Stimulated activated effector memory CD8-positive, alpha-beta T cell treated with anti-CD3 and anti-CD28 coated beads, Interleukin-12 subunit alpha, Interleukin-12 subunit beta, amount 100 ng/mL, for 72 hours (primary cell): ENCODE results near the gene PPP1R1A.

ENCODE experiments used
- ATAC-seq: fragments of 150-1000 bp; cut with Tn5 transposase; 2 replicates; pipeline ENCODE4 v1.10.0; 2021
- DNase-seq, 2 donors: peaks; one replicate each; pipeline ENCODE4 v3.0.0; 2021 to 2022; ENCODE audit warnings: low spot score in 2 of 2
- H3K27ac Mint-ChIP-seq: one replicate; pipeline ENCODE4 v1.8.0; 2022; ENCODE audit warnings: mild to moderate bottlenecking, mixed read lengths
- H3K36me3 Mint-ChIP-seq: one replicate; pipeline ENCODE4 v1.8.0; 2022; ENCODE audit warnings: mild to moderate bottlenecking, mixed read lengths
- H3K4me1 Mint-ChIP-seq: one replicate; pipeline ENCODE4 v1.8.0; 2022; ENCODE audit warnings: mixed read lengths
- H3K4me3 Mint-ChIP-seq: one replicate; pipeline ENCODE4 v1.8.0; 2022; ENCODE audit warnings: mild to moderate bottlenecking, mixed read lengths
- H3K9me3 Mint-ChIP-seq: one replicate; pipeline ENCODE4 v1.8.0; 2022; ENCODE audit warnings: mixed read lengths

Gene PPP1R1A

GRCh38 chr12:54566792-54567191, 21.7 kb downstream of the PPP1R1A start:
- ATAC-seq (no peak), DNase-seq (no peak)
- Mint-ChIP-seq H3K4me1 (peaks cover 3% of the 10 kb centered on the region), H3K36me3 (peaks cover 11% of the 10 kb centered on the region), H3K27ac (no peak overlapping the region), H3K4me3 (no peak overlapping the region), H3K9me3 (no peaks in the 10 kb centered on the region)

GRCh38 chr12:54565986-54566544, 22.4 kb downstream of the PPP1R1A start:
- ATAC-seq = no peak
- H3K9me3 Mint-ChIP-seq = no peaks in the 10 kb centered on the region

GRCh38 chr12:54565310-54565985, 23.0 kb downstream of the PPP1R1A start:
- no peak for DNase-seq
- peaks cover 16% of the 10 kb centered on the region for H3K4me1 Mint-ChIP-seq

More at GRCh38 chr12:54565986-54566544, 22.4 kb downstream of the PPP1R1A start:
- Mint-ChIP-seq H3K4me3 (no peak overlapping the region), H3K27ac (no peak overlapping the region), H3K36me3 (peaks cover 11% of the 10 kb centered on the region), H3K4me1 (peaks cover 10% of the 10 kb centered on the region)
- no peak for DNase-seq

GRCh38 chr12:54564768-54565167, 23.7 kb downstream of the PPP1R1A start:
- H3K27ac Mint-ChIP-seq = no peak overlapping the region
- ATAC-seq (no peak), DNase-seq (no peak)
- peaks cover 22% of the 10 kb centered on the region for H3K4me1 Mint-ChIP-seq
- H3K9me3 Mint-ChIP-seq = no peaks in the 10 kb centered on the region
- peaks cover 4% of the 10 kb centered on the region for H3K36me3 Mint-ChIP-seq
- H3K4me3 Mint-ChIP-seq = no peak overlapping the region

More at GRCh38 chr12:54565310-54565985, 23.0 kb downstream of the PPP1R1A start:
- Mint-ChIP-seq H3K27ac (no peak overlapping the region), H3K4me3 (no peak overlapping the region), H3K9me3 (no peaks in the 10 kb centered on the region), H3K36me3 (peaks cover 8% of the 10 kb centered on the region)
- ATAC-seq = no peak

- DNase-seq (no peak), ATAC-seq (no peak)
- H3K4me1 Mint-ChIP-seq = peaks cover 22% of the 10 kb centered on the region
- H3K36me3 Mint-ChIP-seq = peaks cover 4% of the 10 kb centered on the region
- no peak overlapping the region for H3K4me3 Mint-ChIP-seq
- H3K9me3 Mint-ChIP-seq = no peaks in the 10 kb centered on the region
- no peak overlapping the region for H3K27ac Mint-ChIP-seq
Measured at GRCh38 chr12:54563787-54564186, 24.7 kb downstream of the PPP1R1A start.

- no peak overlapping the region for H3K4me3 Mint-ChIP-seq
- H3K36me3 Mint-ChIP-seq = peaks cover 4% of the 10 kb centered on the region
- peak overlapping the region; percentile 17 for H3K27ac Mint-ChIP-seq
- H3K4me1 Mint-ChIP-seq = peaks cover 22% of the 10 kb centered on the region
- no peak for ATAC-seq
- H3K9me3 Mint-ChIP-seq = no peaks in the 10 kb centered on the region
- no peak for DNase-seq
Measured at GRCh38 chr12:54562750-54563356, 25.6 kb downstream of the PPP1R1A start.

GRCh38 chr12:54561164-54561563, 27.3 kb downstream of the PPP1R1A start:
- H3K9me3 Mint-ChIP-seq = no peaks in the 10 kb centered on the region
- H3K36me3 Mint-ChIP-seq = no peaks in the 10 kb centered on the region
- H3K4me3 Mint-ChIP-seq = peak overlapping the region; percentile 71
- peaks cover 22% of the 10 kb centered on the region for H3K4me1 Mint-ChIP-seq
- ATAC-seq (peak; percentile 9), DNase-seq (peak in 1 of 2 donors; percentile 3)
- peak overlapping the region; percentile 84 for H3K27ac Mint-ChIP-seq

GRCh38 chr12:54560374-54560858, 28.0 kb downstream of the PPP1R1A start:
- Mint-ChIP-seq H3K27ac (peak overlapping the region; percentile 84), H3K36me3 (no peaks in the 10 kb centered on the region), H3K4me1 (peaks cover 22% of the 10 kb centered on the region), H3K4me3 (peak overlapping the region; percentile 71), H3K9me3 (no peaks in the 10 kb centered on the region)
- DNase-seq (peak; percentile 46 to 77), ATAC-seq (peak; percentile 98)

- ATAC-seq = no peak
- no peak overlapping the region for H3K4me3 Mint-ChIP-seq
Measured at GRCh38 chr12:54558759-54559158, 29.7 kb downstream of the PPP1R1A start.

GRCh38 chr12:54558311-54558710, 30.1 kb downstream of the PPP1R1A start:
- no peaks in the 10 kb centered on the region for H3K36me3 Mint-ChIP-seq
- ATAC-seq = no peak
- DNase-seq = no peak
- H3K9me3 Mint-ChIP-seq = no peaks in the 10 kb centered on the region
- H3K4me3 Mint-ChIP-seq = no peak overlapping the region
- no peak overlapping the region for H3K27ac Mint-ChIP-seq
- peaks cover 22% of the 10 kb centered on the region for H3K4me1 Mint-ChIP-seq

More at GRCh38 chr12:54558759-54559158, 29.7 kb downstream of the PPP1R1A start:
- Mint-ChIP-seq H3K36me3 (no peaks in the 10 kb centered on the region), H3K9me3 (no peaks in the 10 kb centered on the region), H3K4me1 (peaks cover 22% of the 10 kb centered on the region), H3K27ac (no peak overlapping the region)
- DNase-seq = no peak

GRCh38 chr12:54555670-54556257, 32.7 kb downstream of the PPP1R1A start:
- Mint-ChIP-seq H3K36me3 (peaks cover 4% of the 10 kb centered on the region), H3K9me3 (no peaks in the 10 kb centered on the region), H3K27ac (no peak overlapping the region), H3K4me3 (no peak overlapping the region), H3K4me1 (peaks cover 18% of the 10 kb centered on the region)
- ATAC-seq = no peak
- no peak for DNase-seq

GRCh38 chr12:54549774-54550451, 38.5 kb downstream of the PPP1R1A start:
- Mint-ChIP-seq H3K9me3 (no peaks in the 10 kb centered on the region), H3K27ac (peak overlapping the region; percentile 89)
- DNase-seq = peak in 1 of 2 donors; percentile 54

GRCh38 chr12:54546511-54546910, 41.9 kb downstream of the PPP1R1A start:
- no peak for DNase-seq
- Mint-ChIP-seq H3K36me3 (peaks cover 39% of the 10 kb centered on the region), H3K4me1 (peaks cover 36% of the 10 kb centered on the region), H3K9me3 (no peaks in the 10 kb centered on the region), H3K4me3 (no peak overlapping the region), H3K27ac (peak overlapping the region; percentile 71)
- ATAC-seq = no peak

More at GRCh38 chr12:54549774-54550451, 38.5 kb downstream of the PPP1R1A start:
- peaks cover 38% of the 10 kb centered on the region for H3K4me1 Mint-ChIP-seq
- peak overlapping the region; percentile 81 for H3K4me3 Mint-ChIP-seq
- H3K36me3 Mint-ChIP-seq = peaks cover 39% of the 10 kb centered on the region
- peak; percentile 84 for ATAC-seq

GRCh38 chr12:54544743-54545142, 43.7 kb downstream of the PPP1R1A start:
- DNase-seq (no peak), ATAC-seq (no peak)
- Mint-ChIP-seq H3K9me3 (no peaks in the 10 kb centered on the region), H3K36me3 (peaks cover 27% of the 10 kb centered on the region), H3K4me1 (peaks cover 18% of the 10 kb centered on the region), H3K4me3 (no peak overlapping the region), H3K27ac (peak overlapping the region; percentile 52)

- no peak for ATAC-seq
- no peak overlapping the region for H3K4me3 Mint-ChIP-seq
- peak overlapping the region; percentile 52 for H3K27ac Mint-ChIP-seq
- peaks cover 8% of the 10 kb centered on the region for H3K4me1 Mint-ChIP-seq
- H3K36me3 Mint-ChIP-seq = peaks cover 17% of the 10 kb centered on the region
- H3K9me3 Mint-ChIP-seq = no peaks in the 10 kb centered on the region
- no peak for DNase-seq
Measured at GRCh38 chr12:54543526-54543925, 44.9 kb downstream of the PPP1R1A start.
